Measurements from ENCODE around the gene DFFB.
"Not testable (repeated sequence)": the region's sequence is repeated elsewhere in the genome, so short reads cannot be mapped to it uniquely, and the experiment has no call there.

DFFB gene

GRCh38 chr1:3910049-3910731 lies 52.9 kb downstream of the DFFB start:
- DNase-seq (ENCODE audit: low spot score), result no peak

GRCh38 chr1:3910857-3911845 lies 53.9 kb downstream of the DFFB start:
- peak; percentile 57 for DNase-seq (ENCODE audit: low spot score)

DNA sequence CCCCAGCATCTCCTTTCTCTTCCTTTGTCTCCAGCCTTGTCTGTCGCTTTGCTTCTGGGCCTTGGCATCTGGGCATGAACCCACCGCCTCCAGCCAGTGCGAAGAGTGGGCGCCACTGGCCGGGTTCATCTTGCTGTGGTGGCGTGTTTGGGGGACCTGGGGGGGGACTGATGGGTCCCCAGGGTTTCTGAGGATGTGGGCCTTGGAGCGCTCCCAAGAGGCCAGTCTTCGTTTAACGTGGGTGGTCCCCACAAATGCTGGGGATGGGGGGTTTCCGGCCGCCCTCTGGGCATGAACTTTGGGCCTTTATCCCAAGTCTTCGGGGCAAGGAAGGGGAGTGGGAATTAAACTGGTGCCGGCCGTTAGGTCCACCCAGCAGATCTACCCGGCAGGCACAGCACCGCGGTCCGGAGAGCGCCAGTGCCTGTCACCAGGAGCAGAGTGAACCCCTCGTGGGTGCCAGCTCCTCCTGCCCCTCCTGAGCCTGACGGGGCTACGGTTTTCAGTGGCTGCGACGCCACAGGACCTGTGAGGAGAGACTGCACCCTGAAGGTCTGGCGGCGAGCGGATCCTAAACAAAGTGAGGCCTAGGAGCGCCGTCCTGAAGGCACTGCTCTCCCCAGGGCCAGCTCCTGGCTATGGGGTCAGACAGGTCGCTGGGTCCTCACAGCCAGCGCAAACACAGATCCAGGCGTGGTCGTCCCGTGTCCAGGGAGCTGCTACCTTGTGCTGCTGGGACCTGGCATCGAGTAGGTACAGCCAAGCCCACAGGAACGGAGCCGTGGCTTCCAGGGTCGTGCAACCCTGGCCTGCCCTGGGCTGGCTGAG lies 54.9 kb downstream of the DFFB start:
- DNase-seq (ENCODE audit: low spot score), result no peak

- DNase-seq (ENCODE audit: low spot score), result no peak
These were observed 55.8 kb downstream of the DFFB start for GRCh38 chr1:3912809-3913685.

DNA sequence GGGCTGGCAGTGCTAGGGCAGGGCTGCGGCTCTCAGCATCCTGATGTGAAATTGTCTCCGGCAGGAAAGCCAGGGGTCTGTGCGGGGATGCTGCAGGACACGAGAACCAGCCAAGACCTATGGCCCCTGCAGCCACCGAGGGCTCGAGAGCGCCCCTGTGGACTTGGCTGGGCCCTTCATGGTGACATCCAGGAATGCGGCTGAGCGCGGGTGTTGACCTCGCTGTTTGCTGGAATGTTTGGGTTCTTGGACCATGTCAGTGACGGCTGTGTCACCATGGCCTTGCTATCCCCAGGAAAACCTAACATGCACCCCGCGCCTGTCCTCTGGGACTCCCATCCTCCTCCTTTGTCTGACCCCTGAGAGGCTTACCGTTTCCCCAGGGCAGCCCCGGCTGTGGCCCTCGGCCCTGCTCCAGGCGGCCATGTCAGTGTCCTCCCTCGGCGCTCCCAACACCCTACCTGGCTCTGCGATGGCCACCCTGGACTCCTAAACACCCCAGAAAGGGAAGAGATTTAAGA lies 57.1 kb downstream of the DFFB start:
- DNase-seq (ENCODE audit: low spot score), result no peak

GRCh38 chr1:3914911-3915310 lies 57.6 kb downstream of the DFFB start:
- DNase-seq (ENCODE audit: low spot score), result no peak

GRCh38 chr1:3915551-3916121 lies 58.4 kb downstream of the DFFB start:
- no peak for DNase-seq (ENCODE audit: low spot score)

DNA sequence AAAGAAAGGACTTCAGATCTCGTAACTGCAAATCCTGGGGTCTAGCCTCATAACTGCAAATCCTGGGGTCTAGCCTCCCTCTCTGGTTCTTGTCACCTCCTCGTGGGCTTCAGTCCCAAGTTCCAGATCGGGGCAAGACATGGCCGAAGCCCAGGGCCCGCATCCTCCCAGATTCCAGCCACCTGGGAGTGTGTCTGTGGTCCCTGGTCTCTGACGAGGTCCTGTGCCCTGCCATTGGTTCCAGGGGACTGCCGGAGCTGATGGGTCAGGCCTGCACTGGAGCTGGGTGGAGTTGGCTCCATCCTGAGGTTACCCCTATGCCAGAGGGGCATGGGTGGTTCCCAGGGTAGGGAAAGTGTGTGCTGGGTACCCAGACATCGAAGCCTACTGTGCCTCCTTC lies 60.5 kb downstream of the DFFB start:
- no peak for DNase-seq (ENCODE audit: low spot score)

GRCh38 chr1:3918359-3918758 lies 61.1 kb downstream of the DFFB start:
- not testable (repeated sequence) for DNase-seq (ENCODE audit: low spot score)

DNA sequence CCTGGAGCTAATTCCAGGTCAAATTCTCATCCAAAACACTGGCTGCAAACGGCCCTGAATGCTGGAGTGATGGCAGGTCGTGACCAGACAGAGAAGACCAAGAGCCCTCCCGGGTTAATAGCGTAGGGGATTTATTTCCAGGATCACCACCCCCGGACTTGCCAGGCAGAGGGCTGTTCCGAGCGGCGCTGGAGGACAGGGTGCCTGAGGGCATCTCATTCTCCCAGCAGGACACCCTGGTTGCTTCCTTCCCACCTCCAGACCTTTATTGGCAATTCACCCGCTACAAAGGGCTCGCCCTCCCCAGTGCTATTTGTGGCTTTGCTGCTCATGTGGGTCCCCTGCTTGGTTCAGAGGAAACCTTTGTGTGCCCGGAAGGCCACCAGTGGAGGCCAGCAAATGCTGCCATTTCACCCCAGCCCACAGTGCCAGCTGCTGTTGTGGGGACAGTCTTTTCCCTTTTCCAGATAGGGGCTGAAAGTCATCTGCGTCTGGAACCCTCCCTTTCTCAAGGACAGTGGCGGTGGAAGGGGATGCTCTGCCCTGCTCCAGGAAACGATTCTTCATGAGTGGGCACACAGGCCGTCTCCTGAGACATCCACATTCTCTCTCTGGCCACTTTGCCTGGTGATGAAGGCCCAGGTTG lies 61.8 kb downstream of the DFFB start:
- no peak for DNase-seq (ENCODE audit: low spot score)

DNA sequence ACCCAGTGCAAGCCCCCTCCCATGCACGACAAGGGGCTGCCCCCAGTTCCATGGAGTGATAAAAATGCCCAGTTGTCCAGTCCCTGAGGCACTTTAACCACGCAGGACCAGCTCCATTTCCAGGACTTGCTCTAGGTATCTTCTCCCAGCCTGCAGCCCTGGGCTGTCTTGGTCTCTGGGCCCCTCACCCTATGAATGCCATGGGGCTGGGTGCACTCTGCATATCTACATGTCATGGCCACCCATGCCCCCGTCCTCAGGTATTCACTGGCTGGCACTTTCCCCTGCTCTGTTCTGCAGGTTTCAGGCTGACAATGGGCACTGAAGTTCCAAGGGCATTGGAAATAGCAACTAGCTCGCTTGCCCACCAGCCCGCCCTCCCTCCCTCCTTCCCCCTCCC lies 62.4 kb downstream of the DFFB start:
- no peak for DNase-seq (ENCODE audit: low spot score)

DNA sequence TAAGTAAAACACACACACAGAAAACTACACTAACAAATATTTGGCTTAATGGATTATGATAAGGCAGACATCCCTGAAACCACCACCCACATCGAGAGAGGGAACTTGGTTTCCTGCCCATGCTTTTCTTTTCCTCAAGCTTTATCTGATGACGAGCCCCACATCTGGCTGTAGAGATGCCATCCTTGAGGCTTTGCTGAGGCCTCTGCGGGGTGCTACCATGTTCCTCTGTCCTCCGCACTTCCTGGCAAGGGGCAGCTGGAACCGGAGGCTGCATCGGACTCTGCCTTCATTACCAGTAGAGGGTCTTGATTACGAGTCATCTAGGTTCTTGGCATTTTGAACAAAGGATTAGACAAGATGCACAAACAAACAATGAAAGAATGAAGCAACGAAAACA lies 64.5 kb downstream of the DFFB start:
- no peak for DNase-seq (ENCODE audit: low spot score)

DNA sequence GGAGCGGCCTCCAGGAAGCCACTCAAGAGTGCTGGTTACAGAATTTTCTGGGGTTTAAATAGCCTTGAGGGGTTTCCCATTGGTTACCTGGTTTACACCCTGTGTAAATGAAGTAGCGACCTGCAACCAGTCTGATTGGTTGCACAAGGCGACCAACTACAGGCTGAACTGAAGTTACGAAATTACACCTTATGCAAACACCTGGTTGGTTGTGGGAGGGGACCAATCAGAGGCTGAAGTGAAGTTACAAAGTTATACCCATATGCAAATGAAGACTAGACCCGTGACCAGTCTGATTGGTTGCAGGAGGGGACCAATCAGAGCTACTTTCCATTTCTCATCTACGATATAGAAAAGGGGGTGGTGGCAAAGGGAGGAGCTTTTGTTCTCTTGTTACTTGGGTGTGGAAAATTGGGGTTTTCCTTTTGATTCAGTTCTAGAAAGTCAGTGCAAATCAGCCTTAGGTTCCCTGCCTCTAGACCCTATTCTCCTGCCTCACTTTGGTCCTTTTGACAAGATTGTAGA lies 65.0 kb downstream of the DFFB start:
- no peak for DNase-seq (ENCODE audit: low spot score)

DNA sequence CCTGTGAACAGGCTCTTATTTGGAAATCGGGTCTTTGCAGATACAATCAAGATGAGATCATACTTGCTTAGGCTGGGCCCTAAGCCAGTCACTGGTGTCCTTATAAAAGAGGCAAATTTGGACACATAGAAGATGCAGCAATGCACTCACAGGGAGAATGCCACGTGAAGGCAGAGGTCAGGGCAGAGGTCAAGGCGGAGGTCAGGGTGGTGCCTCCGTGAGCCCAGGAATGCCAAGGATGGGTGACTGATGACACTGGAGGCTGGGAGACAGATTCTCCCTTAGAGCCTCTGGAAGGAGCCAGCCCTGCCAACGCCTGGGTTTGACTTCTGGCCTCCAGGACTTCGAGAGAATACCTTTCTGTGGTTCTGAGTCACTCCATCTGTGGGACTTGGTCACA lies 65.6 kb downstream of the DFFB start:
- no peak for DNase-seq (ENCODE audit: low spot score)

DNA sequence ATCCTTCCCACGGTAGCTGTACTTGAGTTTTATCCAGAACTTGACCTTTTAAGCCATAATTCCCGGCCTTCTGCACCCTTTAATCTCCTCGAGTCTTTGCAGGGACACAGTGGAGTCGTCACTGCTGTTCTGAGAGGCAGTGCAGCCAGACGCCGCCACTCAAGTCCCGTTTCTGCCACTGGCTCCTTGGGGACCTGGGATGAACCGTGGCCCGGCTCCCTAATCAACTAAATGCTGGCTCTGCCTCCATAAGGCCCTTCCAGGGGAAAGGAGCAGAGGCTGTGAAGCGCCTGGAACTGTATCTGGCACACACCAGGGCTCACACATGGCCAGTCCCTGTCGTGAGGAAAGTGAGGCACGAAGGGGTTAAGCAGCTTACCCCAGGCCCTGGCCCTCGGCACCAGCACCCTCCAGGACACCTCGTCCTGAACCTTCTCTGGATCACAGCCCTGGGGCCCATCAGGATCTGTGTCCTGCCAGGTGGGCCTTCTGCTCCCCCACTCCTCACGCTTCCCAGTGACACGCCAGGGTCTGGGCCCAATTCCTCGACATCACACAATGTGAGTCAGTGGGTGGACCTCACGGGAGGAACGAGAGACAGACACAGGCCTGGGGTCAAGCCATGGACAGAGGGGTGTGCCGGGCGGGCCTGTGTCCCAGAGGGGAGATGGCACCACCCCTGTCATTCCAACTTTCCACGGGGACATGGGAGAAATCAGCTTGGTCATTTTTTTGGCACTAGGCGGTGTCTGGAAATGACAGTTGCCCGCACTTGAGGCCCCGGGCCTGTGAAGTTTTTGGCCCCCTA lies 66.3 kb downstream of the DFFB start:
- no peak for DNase-seq (ENCODE audit: low spot score)

DNA sequence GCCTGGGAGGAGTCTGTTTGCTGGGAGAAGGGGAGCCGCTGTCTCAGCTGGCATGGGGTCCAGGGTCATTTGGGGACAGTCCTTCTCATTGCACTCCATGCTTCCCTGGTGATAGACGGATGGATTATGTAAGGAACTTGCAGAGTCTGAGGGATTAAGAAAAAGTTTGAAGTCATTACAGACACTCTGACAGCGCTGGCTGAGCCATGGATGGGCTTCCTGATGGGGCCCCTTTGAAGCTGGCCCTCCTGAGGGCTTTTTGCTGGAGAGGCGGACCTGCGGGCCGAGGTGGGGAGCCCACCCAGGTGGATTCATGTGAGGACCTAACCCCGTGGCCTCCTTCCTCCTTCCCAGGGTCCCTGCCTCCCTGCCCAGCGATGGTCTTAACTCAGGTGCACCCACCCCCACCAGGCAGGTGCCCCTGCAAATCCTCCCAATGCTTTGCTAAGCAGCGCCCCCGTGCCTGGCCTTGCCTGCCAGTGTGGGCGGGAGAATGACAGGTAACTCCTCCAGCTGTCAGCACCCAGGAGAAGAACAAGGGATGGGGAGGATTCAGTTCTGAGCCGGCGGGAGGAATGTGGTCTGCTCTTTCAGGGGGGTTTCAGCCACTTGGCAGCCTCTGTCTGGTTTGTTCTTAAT lies 67.0 kb downstream of the DFFB start:
- no peak for DNase-seq (ENCODE audit: low spot score)

DNA sequence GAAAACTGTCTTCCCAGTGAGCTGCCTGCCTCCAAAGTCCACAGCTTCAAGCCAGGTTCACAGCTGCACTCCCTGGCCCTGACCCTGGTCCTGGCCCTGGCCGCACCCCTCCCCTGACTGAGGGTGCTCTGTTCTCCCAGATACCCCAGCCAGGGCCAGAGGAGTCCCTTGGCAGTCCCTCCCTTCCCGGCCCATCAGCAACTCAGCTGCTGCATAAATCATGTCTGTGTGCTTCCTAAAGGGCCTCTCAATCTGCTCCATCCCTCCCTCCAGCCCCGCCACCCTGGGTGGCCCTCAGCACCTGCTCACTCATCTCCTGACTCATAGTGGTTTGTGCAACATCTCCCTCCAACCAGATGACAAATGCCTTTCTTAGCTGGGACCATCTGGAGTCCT lies 67.5 kb downstream of the DFFB start:
- no peak for DNase-seq (ENCODE audit: low spot score)

DNA sequence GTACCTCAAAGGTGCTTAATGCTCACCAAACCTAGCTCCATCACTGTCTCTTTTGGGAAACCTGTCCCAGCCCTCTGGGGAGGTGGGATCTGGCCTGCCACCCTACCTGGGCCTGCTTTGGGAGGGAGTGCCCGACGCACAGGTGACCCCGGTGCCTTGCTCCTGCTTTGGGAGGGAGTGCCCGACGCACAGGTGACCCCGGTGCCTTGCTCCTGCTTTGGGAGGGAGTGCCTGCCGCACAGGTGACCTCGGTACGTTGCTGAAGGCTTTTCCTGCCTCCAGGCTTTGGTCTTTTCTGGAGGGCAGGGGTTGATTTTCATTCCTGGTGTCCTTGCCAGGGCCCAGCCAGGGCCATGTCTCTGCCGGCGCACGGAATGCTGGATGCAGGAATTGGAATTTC lies 68.0 kb downstream of the DFFB start:
- DNase-seq (ENCODE audit: low spot score), result no peak

GRCh38 chr1:3925762-3926161 lies 68.5 kb downstream of the DFFB start:
- DNase-seq (ENCODE audit: low spot score), result no peak

Data from hematopoietic multipotent progenitor cell treated with erythropoietin and hydrocortisone succinate and interleukin-3 and kit ligand, for 15 days (in vitro differentiated cells).